SK-N-SH (cell line): Measurements from ENCODE around the gene CXCR5. TPM values are rescaled to one million over a fixed set of nuclear protein-coding genes. Genes with fewer than 3 reads are reported as not detected.
A peak's percentile ranks its signal among the peaks of the same experiment; 100 is the strongest.

Experiments used
- CTCF ChIA-PET: fragments of 300-600, 350-600 bp; formaldehyde crosslinking; extraction: SDS; loops from one replicate; lab custom pipeline; 2021; lab: Yijun Ruan, JAX
- POLR2A ChIA-PET: fragments of 350-600 bp; sonication (Branson Sonifier 250); formaldehyde crosslinking; extraction: SDS; loops from one replicate; lab custom pipeline; 2020; ENCODE audit warnings: antibody characterized with exemption, inconsistent platforms; lab: Yijun Ruan, JAX
- DNase-seq: peaks from one replicate; pipeline ENCODE4 v3.0.0; 2012
- H2AFZ ChIP-seq: fragments of 200-600 bp; sonication (generic); 2 replicates; pipeline ENCODE4 v1.8.1; 2016; ENCODE audit warnings: antibody characterized with exemption, mild to moderate bottlenecking, low read depth
- H3F3A ChIP-seq: fragments of 200-600 bp; sonication (generic); replicated peaks from 2 replicates; pipeline ENCODE3; 2016; ENCODE audit warnings: antibody characterized with exemption, mild to moderate bottlenecking; ENCODE audit not compliant: insufficient read depth
- H3K27ac ChIP-seq, 2 experiments: fragments of 200-500 bp in 1 of 2; fragments of 200-600 bp in 1 of 2; sonication (Bioruptor generic) in 1 of 2; sonication (generic), shearing (Covaris generic) in 1 of 2; 2 replicates each; pipeline versions ENCODE4 v1.5.1 to v1.6.1; 2014 to 2016; ENCODE audit warnings: low read depth in 2 of 2, inconsistent platforms in 1 of 2, low read length in 1 of 2, mild to moderate bottlenecking in 1 of 2, mixed read lengths in 1 of 2
- H3K27me3 ChIP-seq: fragments of 200-600 bp; sonication (generic), shearing (Covaris generic); 2 replicates; pipeline ENCODE4 v1.6.1; 2016; ENCODE audit warnings: mixed run types; ENCODE audit not compliant: insufficient read depth
- H3K36me3 ChIP-seq, 2 experiments: fragments of 200-500 bp in 1 of 2; fragments of 200-600 bp in 1 of 2; sonication (Bioruptor generic) in 1 of 2; sonication (generic) in 1 of 2; replicated peaks in 1 of 2; 2 replicates each; pipeline versions ENCODE3 to v1.5.1; 2014 to 2016; ENCODE audit warnings: low read length in 1 of 2, mild to moderate bottlenecking in 1 of 2; ENCODE audit not compliant: insufficient read depth in 2 of 2, control insufficient read depth in 1 of 2
- H3K4me1 ChIP-seq, 2 experiments: fragments of 200-500 bp in 1 of 2; fragments of 200-600 bp in 1 of 2; sonication (Bioruptor generic) in 1 of 2; sonication (generic), shearing (Covaris generic) in 1 of 2; 2 replicates each; pipeline versions ENCODE4 v1.5.1 to v1.6.1; 2014 to 2016; ENCODE audit warnings: low read depth in 1 of 2, low read length in 1 of 2, mixed run types in 1 of 2; ENCODE audit not compliant: insufficient read depth in 2 of 2, control insufficient read depth in 1 of 2
- H3K4me2 ChIP-seq: fragments of 200-600 bp; sonication (generic), shearing (Covaris generic); 2 replicates; pipeline ENCODE4 v1.6.1; 2017; ENCODE audit warnings: mixed run types
- H3K4me3 ChIP-seq, 2 experiments: fragments of 200-500 bp in 1 of 2; fragments of 200-600 bp in 1 of 2; sonication (Bioruptor generic) in 1 of 2; sonication (generic), shearing (Covaris generic) in 1 of 2; 2 replicates each; pipeline versions ENCODE4 v1.5.1 to v1.8.1; 2014 to 2016; ENCODE audit warnings: low read depth in 2 of 2, inconsistent platforms in 1 of 2, low read length in 1 of 2, mild to moderate bottlenecking in 1 of 2, mixed read lengths in 1 of 2, moderate library complexity in 1 of 2
- H3K79me2 ChIP-seq: fragments of 200-600 bp; sonication (generic); 2 replicates; pipeline ENCODE4 v1.8.1; 2017; ENCODE audit warnings: mild to moderate bottlenecking; ENCODE audit not compliant: insufficient read depth
- H3K9ac ChIP-seq: fragments of 200-600 bp; sonication (generic); 2 replicates; pipeline ENCODE4 v1.6.1; 2017; ENCODE audit warnings: mixed run types
- H3K9me2 ChIP-seq: fragments of 200-600 bp; sonication (generic); 2 replicates; pipeline ENCODE4 v1.6.1; 2017; ENCODE audit warnings: mixed run types
- H3K9me3 ChIP-seq: fragments of 200-600 bp; sonication (generic); 2 replicates; pipeline ENCODE4 v1.6.1; 2017; ENCODE audit warnings: mixed run types, mild to moderate bottlenecking, moderate library complexity
- H4K20me1 ChIP-seq: fragments of 200-600 bp; sonication (generic); 2 replicates; pipeline ENCODE4 v1.6.1; 2017; ENCODE audit warnings: mild to moderate bottlenecking, mixed run types; ENCODE audit not compliant: insufficient read depth
- CHD2 ChIP-seq: fragments of 150-350 bp; IDR thresholded peaks from 2 replicates; pipeline ENCODE4 v1.6.1; 2018; ENCODE audit warnings: low read length; ENCODE audit not compliant: partially characterized antibody
- EP300 ChIP-seq, 2 experiments: IDR thresholded peaks; 2 replicates each; pipeline versions ENCODE4 v1.4.0 to v1.6.1; 2012; ENCODE audit warnings: borderline replicate concordance in 1 of 2, low read depth in 1 of 2, low read length in 1 of 2
- EZH2phosphoT487 ChIP-seq: fragments of 200-600 bp; sonication (generic); IDR thresholded peaks from 2 replicates; pipeline ENCODE4 v1.6.1; 2017; ENCODE audit warnings: low read depth, mixed run types, mild to moderate bottlenecking, antibody characterized with exemption, moderate library complexity, borderline replicate concordance
- FOSL2 ChIP-seq: IDR thresholded peaks from 2 replicates; pipeline ENCODE4 v1.4.0; 2012; ENCODE audit warnings: low read depth, mild to moderate bottlenecking, moderate library complexity, borderline replicate concordance
- FOXJ3 ChIP-seq: sonication (generic); formaldehyde crosslinking; IDR thresholded peaks from 2 replicates; pipeline ENCODE4 v1.5.1; 2020; ENCODE audit warnings: mild to moderate bottlenecking, missing genetic modification reagents
- FOXM1 ChIP-seq: IDR thresholded peaks from 2 replicates; pipeline ENCODE4 v1.4.0; 2012; ENCODE audit warnings: low read depth, mild to moderate bottlenecking
- MEF2A ChIP-seq: IDR thresholded peaks from 2 replicates; pipeline ENCODE4 v1.4.0; 2012; ENCODE audit warnings: low read depth, borderline replicate concordance
- MXI1 ChIP-seq: IDR thresholded peaks from 2 replicates; pipeline ENCODE4 v1.6.1; 2012; ENCODE audit warnings: mild to moderate bottlenecking, low read depth, low read length, improper control_type of control experiment
- NFIC ChIP-seq: IDR thresholded peaks from 2 replicates; pipeline ENCODE4 v1.4.0; 2012; ENCODE audit warnings: borderline replicate concordance
- RCOR1 ChIP-seq: fragments of 150-350 bp; IDR thresholded peaks from 2 replicates; pipeline ENCODE4 v1.6.1; 2017; ENCODE audit warnings: antibody characterized with exemption, low read length
- WGBS: methylation state at CpG from one replicate; pipeline ENCODE4 v1.1.6; 2017; ENCODE audit warnings: low lambda C conversion rate; 5-methylcytosine and 5-hydroxymethylcytosine counted together
- polyA plus RNA-seq, 3 experiments: library from polyadenylated mRNA; depleted of rRNA; stranded (reverse); fragments of >200 nt; gene quantifications; 2 replicates each; pipeline ENCODE4 v1.2.3, GENCODE V29; 2012
- TF ChIP-seq, protein P1 (sequence below): IDR thresholded peaks from 2 replicates; pipeline ENCODE4 v1.4.0; 2012; ENCODE audit warnings: low read depth
- TF ChIP-seq, protein P2 (sequence below): IDR thresholded peaks from 2 replicates; pipeline ENCODE4 v1.4.0; 2012; ENCODE audit warnings: low read depth, borderline replicate concordance
- TF ChIP-seq, protein P3 (sequence below): fragments of 200-600 bp; sonication (generic); IDR thresholded peaks from 2 replicates; pipeline ENCODE4 v1.6.1; 2017; ENCODE audit warnings: antibody characterized with exemption, mild to moderate bottlenecking, moderate library complexity

The CXCR5 gene
- polyA plus RNA-seq, 1 of the 3 experiments (the other 2 are of a cell fraction): 0.02 TPM

DNA sequence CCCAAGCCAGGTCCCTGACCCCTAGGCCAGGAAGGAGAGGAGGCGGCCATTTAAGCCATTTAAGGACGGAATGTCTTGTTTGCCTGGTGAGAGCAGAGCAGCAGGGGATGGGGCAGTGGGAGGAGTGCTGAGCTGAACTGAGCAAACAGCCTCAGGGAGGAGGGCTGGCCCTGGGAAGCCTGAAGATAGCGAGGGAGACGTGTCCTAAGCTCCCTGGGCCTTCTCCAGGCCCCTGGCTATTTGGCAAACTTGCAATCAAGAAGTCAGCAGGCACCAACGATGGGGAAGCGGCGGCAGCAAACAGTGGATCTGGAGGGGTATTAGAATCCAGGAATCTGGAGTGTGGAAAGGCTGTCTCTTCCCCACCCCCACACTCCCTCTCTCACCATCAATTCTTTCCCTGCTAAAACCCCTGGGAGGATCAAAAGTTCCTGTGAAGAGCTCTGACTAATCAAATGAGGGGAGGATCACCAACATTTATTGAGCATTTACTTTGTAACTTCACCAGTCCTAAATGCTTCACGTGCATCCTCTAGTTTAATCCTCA is 33.2 kb downstream of the CXCR5 start:
- no peaks in the 10 kb centered on the region for H3K27me3 ChIP-seq
- peaks cover 21% of the 10 kb centered on the region; the same call in 1 of the 2 replicates for H4K20me1 ChIP-seq
- CTCF ChIA-PET: interaction anchor here (1.5 kb wide), 1 partner anchor 9 kb away, joined by 10 read pairs; no protein-coding TSS in a partner anchor
- H3K4me3 ChIP-seq: no peak overlapping the region
- H3K9me3 ChIP-seq: no peaks in the 10 kb centered on the region
- POLR2A ChIA-PET: no interaction called here
- peak overlapping the region; percentile 47 to 100 for H3K27ac ChIP-seq
- no peak for DNase-seq
- no peak overlapping the region for H2AFZ ChIP-seq
- H3K36me3 ChIP-seq: peaks cover 0 to 3% of the 10 kb centered on the region in 2 experiments
- 63% methylated on average over 8 of the region's 8 CpGs for WGBS
- H3K79me2 ChIP-seq: peaks cover 97% of the 10 kb centered on the region
- H3K4me2 ChIP-seq: peak overlapping the region; percentile 89; the same call in 1 of the 2 replicates
- H3K9ac ChIP-seq: no peak overlapping the region; the same call in 1 of the 2 replicates
- H3F3A ChIP-seq: peaks cover 57% of the 10 kb centered on the region
- H3K9me2 ChIP-seq: no peaks in the 10 kb centered on the region
- H3K4me1 ChIP-seq: peaks cover 93% of the 10 kb centered on the region in 2 experiments; a peak in 3 of 4 replicates
- TF ChIP-seq CHD2 (no peak), NFIC (no peak), MEF2A (no peak), RCOR1 (no peak), FOSL2 (no peak), EZH2phosphoT487 (no peak), FOXM1 (no peak), EP300 (IDR thresholded peaks at IDR 0.05; ENCODE audit: borderline replicate concordance in 1 of 2, low read depth in 1 of 2, low read length in 1 of 2) (no peak), MXI1 (no peak), FOXJ3 (no peak)
- TF ChIP-seq, protein P1, sequence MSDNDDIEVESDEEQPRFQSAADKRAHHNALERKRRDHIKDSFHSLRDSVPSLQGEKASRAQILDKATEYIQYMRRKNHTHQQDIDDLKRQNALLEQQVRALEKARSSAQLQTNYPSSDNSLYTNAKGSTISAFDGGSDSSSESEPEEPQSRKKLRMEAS: no peak
- TF ChIP-seq, protein P2, sequence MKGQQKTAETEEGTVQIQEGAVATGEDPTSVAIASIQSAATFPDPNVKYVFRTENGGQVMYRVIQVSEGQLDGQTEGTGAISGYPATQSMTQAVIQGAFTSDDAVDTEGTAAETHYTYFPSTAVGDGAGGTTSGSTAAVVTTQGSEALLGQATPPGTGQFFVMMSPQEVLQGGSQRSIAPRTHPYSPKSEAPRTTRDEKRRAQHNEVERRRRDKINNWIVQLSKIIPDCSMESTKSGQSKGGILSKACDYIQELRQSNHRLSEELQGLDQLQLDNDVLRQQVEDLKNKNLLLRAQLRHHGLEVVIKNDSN: no peak
- TF ChIP-seq, protein P3, sequence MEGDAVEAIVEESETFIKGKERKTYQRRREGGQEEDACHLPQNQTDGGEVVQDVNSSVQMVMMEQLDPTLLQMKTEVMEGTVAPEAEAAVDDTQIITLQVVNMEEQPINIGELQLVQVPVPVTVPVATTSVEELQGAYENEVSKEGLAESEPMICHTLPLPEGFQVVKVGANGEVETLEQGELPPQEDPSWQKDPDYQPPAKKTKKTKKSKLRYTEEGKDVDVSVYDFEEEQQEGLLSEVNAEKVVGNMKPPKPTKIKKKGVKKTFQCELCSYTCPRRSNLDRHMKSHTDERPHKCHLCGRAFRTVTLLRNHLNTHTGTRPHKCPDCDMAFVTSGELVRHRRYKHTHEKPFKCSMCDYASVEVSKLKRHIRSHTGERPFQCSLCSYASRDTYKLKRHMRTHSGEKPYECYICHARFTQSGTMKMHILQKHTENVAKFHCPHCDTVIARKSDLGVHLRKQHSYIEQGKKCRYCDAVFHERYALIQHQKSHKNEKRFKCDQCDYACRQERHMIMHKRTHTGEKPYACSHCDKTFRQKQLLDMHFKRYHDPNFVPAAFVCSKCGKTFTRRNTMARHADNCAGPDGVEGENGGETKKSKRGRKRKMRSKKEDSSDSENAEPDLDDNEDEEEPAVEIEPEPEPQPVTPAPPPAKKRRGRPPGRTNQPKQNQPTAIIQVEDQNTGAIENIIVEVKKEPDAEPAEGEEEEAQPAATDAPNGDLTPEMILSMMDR: no peak
